ENCODE measurements around the gene FAM83E. TPM values are rescaled to one million over a fixed set of nuclear protein-coding genes. Genes with fewer than 3 reads are reported as not detected.

The FAM83E gene
- total RNA-seq = 10 to 100 TPM; 24.0 to 87.3 (median 43.3) TPM

DNA sequence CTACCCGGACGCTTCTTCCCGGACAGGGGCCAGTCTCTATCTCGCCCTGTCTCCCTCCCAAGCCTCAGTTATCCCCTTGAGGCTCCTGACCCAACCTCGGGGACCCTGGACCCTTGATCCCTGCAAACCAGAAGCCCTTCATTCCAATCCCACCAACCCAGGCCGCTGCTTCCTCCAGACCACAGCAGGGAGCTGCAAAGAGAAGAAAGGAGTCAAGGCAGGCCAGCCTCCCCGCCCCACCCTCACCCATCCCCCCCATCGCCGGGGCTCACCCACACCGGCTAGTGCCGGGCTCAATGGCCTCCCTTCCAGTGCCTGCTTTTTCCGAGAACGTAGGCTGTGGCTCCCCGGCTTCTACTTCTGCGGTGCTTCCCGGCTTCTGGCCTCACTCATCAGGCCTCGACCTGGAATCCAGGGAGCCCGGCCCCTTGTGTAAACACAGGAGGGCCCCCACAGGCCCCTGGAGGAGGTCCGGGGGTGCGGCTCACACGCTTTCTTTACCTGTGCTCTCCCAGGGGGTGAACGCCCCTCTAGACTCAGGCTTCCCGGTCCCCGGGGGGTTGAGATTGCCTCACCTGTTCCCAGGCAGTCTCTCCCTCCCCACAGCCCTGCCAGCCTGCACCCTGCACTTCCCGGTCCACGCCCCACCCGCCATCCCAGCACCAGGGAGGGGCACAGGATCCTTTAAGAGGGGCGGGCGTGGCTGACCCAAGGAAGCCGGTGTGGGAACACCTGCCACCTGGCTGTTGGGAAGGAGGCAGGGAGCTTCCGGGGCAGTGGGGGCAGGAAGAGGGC is at the start of gene FAM83E:
FAM83E (minus strand) TSS at position 641 of the 795 bp plus-strand sequence. CDS start 1,704 bp downstream, outside the sequence.
- Histone ChIP-seq H3K9me3 (no peaks in the 10 kb centered on the region), H3K27ac (peak within 1 kb of the TSS; percentile 82 to 94 (median 88)), H3K4me3 (peak within 1 kb of the TSS in 3 of 4 donors; percentile 33 to 88 (median 47)), H3K36me3 (peaks cover 15 to 32% (median 28%) of the 10 kb centered on the region in 4 donors), H3K4me1 (peaks cover 26 to 53% (median 38%) of the 10 kb centered on the region in 4 donors), H3K27me3 (no peaks in the 10 kb centered on the region)
- peak; percentile 88 to 95 for DNase-seq
- TF ChIP-seq POLR2AphosphoS5 (IDR thresholded peaks at IDR 0.05) (peak; percentile 63 to 67), POLR2A (IDR thresholded peaks at IDR 0.05) (peak in 1 of 4 donors; percentile 71), EP300 (IDR thresholded peaks at IDR 0.05) (peak in 1 of 4 donors; percentile 29), CTCF (IDR thresholded peaks at IDR 0.05) (peak in 1 of 6 experiments; percentile 7)
- 59 to 69% methylated on average over 11 to 31 of the region's 31 CpGs for WGBS, 2 donors
- ATAC-seq (ENCODE audit: low FRiP score in 2 of 2) = peak; percentile 1 to 78

- no peaks in the 10 kb centered on the region for H3K36me3 ChIP-seq
- TF ChIP-seq EP300 (IDR thresholded peaks at IDR 0.05) = no peak
- TF ChIP-seq POLR2AphosphoS5 (IDR thresholded peaks at IDR 0.05) = no peak
- TF ChIP-seq CTCF (IDR thresholded peaks at IDR 0.05) = no peak
- no peak for TF ChIP-seq POLR2A (IDR thresholded peaks at IDR 0.05)
- no peaks in the 10 kb centered on the region for H3K27me3 ChIP-seq
- ATAC-seq (ENCODE audit: low FRiP score in 2 of 2) (no peak), DNase-seq (peak in 1 of 2 donors; percentile 66)
- no peak overlapping the region for H3K4me3 ChIP-seq
- H3K4me1 ChIP-seq = peaks cover 7 to 15% (median 12%) of the 10 kb centered on the region in 4 donors
- H3K27ac ChIP-seq = no peak overlapping the region
- 86 to 93% methylated on average over 3 to 9 of the region's 14 CpGs for WGBS, 2 donors
- H3K9me3 ChIP-seq = no peaks in the 10 kb centered on the region
These were observed 49.6 kb upstream of the FAM83E start for GRCh38 chr19:48664476-48664875.

GRCh38 chr19:48663667-48664066 is 48.8 kb upstream of the FAM83E start:
- no peak for TF ChIP-seq CTCF (IDR thresholded peaks at IDR 0.05)
- no peak for TF ChIP-seq EP300 (IDR thresholded peaks at IDR 0.05)
- TF ChIP-seq POLR2A (IDR thresholded peaks at IDR 0.05) = no peak
- no peak for TF ChIP-seq POLR2AphosphoS5 (IDR thresholded peaks at IDR 0.05)
- Histone ChIP-seq H3K36me3 (no peaks in the 10 kb centered on the region), H3K27ac (no peak overlapping the region), H3K9me3 (no peaks in the 10 kb centered on the region), H3K4me3 (no peak overlapping the region), H3K4me1 (peaks cover 7 to 15% (median 12%) of the 10 kb centered on the region in 4 donors), H3K27me3 (no peaks in the 10 kb centered on the region)
- WGBS, 2 donors = 92 to 100% methylated on average over 1 to 4 of the region's 4 CpGs
- DNase-seq = no peak
- ATAC-seq (ENCODE audit: low FRiP score in 2 of 2) = no peak

DNA sequence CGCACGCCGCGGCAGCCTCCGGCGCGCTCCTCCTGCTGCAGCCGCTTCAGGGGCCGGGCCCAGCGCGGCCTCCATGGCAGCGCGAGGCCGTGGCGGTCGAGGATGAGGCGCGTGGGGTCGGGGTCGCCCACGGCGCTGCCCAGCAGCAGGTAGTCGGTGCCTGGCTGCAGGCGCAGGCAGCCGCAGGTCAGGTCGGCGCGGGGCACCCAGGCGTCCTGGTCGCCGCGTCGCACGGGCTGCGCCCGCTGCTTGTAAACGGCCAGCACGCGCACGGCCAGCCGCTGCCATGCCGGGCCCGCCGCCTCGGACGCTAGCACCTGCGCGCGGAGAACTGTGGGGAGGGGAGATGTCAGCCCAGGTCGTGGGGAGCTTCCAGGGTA is 46.8 kb upstream of the FAM83E start:
- 96% methylated on average over 38 to 46 of the region's 50 CpGs for WGBS, 2 donors

More for the DNA sequence above, 46.8 kb upstream of the FAM83E start:
- Histone ChIP-seq H3K36me3 (no peaks in the 10 kb centered on the region), H3K9me3 (no peaks in the 10 kb centered on the region), H3K4me3 (no peak overlapping the region), H3K27ac (peak overlapping the region in 1 of 4 donors; percentile 80), H3K27me3 (no peaks in the 10 kb centered on the region), H3K4me1 (peaks cover 7 to 15% (median 12%) of the 10 kb centered on the region in 4 donors)
- TF ChIP-seq POLR2A (IDR thresholded peaks at IDR 0.05) (no peak), EP300 (IDR thresholded peaks at IDR 0.05) (no peak), POLR2AphosphoS5 (IDR thresholded peaks at IDR 0.05) (no peak), CTCF (IDR thresholded peaks at IDR 0.05) (no peak)
- ATAC-seq (ENCODE audit: low FRiP score in 2 of 2) = no peak
- peak in 1 of 2 donors; percentile 86 for DNase-seq

Data from upper lobe of left lung (tissue), 6 donors.